NCI-H1436 (cell line): Measurements from ENCODE around the gene GFER.
"Not testable (repeated sequence)": the region's sequence is repeated elsewhere in the genome, so short reads cannot be mapped to it uniquely, and the experiment has no call there.

Experiments used
- DNase-seq: peaks from one replicate; lab custom pipeline; 2025; lab: John Stamatoyannopoulos, UW

GFER gene

DNA sequence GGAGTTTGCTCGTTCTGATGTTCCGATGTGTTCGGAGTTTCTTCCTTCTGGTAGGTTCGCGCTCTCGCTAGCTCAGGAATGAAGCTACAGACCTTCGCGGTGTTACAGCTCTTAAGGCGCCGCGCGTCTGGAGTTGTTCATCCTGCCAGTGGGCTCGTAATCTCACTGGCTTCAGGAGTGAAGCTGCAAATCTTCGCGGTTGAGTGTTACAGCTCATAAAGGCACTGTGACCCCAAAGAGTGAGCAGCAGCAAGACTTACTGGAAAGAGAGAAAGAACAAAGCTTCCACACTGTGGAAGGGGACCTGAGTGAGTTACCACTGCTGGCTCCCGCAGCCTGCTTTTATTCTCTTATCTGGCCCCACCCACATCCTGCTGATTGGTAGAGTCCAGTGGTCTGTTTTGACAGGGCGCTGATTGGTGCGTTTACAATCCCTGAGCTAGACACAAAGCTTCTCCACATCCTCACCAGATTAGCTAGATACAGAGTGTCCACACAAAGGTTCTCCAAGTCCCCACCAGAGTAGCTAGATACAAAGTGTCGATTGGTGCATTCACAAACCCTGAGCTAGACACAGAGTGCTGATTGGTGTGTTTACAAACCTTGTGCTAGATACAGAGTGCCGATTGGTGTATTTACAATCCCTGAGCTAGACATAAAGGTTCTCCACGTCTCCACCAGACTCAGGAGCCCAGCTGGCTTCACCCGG lies 26.4 kb upstream of the GFER start:
- DNase-seq, result not testable (repeated sequence)

GRCh38 chr16:1958143-1958491 lies 25.9 kb upstream of the GFER start:
- DNase-seq, result not testable (repeated sequence)

GRCh38 chr16:1958715-1959268 lies 25.2 kb upstream of the GFER start:
- DNase-seq, result no peak

DNA sequence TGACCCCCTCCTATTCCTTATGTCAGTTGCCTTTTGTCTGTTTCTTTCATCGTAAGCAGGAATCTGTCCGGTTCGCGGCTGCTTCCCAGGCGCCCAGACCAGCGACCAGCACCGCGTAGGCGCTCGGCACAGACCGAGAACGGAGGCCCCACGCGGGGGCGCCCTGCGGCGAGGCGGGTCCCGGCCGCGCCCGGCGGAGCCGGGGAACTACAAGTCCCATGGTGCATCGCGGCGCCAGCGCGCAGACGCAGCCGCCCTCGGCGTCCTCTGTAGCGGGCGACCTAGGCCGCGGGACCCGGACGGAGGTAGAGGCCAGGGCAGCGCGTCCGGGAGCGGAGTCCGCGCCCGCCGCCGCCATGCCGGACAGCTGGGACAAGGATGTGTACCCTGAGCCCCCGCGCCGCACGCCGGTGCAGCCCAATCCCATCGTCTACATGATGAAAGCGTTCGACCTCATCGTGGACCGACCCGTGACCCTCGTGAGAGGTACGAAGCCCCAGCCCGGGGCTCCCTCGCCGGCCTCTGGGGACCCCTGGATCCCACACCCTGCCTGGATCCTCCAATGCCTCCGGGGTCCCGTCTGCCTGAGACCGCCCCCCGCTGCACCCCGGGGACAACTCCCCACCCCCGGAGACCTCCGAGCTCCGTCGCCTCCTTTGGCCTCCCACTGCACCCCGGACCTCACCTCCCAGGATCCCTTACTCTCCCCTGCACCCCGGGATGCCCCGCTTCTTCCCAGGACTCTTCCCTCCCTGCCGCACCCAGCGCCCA lies 24.5 kb upstream of the GFER start, which contains the start of gene NDUFB10:
Gene NDUFB10 (plus strand): TSS at position 270 of the 771 bp plus-strand sequence. CDS start 87 bp downstream, at position 357.
- peak; percentile 82 for DNase-seq

DNA sequence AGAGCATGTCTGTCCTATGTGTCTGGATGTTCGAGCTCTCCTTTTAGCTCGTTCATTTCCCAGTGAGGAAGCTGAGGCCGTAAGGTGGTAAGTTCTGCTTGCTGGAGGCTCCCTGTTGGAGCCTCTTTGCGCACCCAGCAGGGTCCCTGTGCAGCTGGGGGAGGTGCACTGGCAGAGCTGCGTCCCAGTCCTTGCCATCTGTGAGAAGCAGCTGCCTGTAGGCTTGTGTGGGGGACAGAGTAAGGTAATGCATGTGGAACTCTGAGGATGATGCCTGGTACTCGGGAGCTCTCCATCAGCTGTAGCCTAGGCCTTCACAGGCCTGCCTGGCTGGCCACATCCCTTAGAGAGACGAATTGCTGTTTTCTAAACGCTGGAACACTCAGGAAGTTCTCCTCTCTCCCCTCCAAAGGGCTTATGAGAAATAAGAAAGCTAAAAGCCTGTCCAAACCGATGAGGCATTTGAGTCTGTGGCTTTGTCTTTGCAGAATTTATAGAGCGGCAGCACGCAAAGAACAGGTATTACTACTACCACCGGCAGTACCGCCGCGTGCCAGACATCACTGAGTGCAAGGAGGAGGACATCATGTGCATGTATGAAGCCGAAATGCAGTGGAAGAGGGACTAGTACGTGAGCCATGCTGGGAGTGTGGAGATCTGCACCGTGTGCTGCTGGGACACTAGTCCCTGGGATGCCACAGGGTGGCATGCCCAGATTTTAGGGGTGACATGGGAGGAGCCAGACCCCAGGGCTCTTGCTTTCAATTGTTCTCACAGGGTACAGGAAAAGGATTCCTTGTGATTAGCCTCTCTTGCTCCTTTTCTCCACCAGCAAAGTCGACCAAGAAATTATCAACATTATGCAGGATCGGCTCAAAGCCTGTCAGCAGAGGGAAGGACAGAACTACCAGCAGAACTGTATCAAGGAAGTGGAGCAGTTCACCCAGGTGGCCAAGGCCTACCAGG lies 23.0 kb upstream of the GFER start:
- no peak for DNase-seq

DNA sequence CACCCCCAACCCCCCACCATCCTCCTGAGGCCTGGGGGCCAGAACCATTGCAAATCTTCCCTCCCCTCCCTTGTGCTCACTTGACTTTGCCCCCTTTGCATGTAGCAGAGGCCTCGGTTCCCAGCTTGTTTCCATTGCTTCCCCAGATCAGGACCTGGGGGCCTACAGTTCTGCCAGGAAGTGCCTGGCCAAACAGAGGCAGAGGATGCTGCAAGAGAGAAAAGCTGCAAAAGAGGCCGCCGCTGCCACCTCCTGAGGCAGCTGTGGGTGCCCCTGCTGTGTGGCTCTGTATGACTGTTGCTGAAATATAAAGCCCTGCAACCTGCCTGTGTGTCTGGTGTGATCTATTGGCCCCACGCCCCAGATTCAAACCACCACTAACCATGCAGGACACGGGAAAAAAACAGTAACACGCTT lies 22.3 kb upstream of the GFER start:
- DNase-seq, result no peak

- not testable (repeated sequence) for DNase-seq
These were observed 21.5 kb upstream of the GFER start for GRCh38 chr16:1962161-1963153.

GRCh38 chr16:1963806-1964505 lies 20.0 kb upstream of the GFER start:
- no peak for DNase-seq

GRCh38 chr16:1964506-1965395 lies 19.2 kb upstream of the GFER start, which contains the start of gene RPS2:
TSS of gene RPS2 (minus strand) at chr16:1964826. CDS start at chr16:1964625, 201 bp downstream.
- peak; percentile 97 for DNase-seq

DNA sequence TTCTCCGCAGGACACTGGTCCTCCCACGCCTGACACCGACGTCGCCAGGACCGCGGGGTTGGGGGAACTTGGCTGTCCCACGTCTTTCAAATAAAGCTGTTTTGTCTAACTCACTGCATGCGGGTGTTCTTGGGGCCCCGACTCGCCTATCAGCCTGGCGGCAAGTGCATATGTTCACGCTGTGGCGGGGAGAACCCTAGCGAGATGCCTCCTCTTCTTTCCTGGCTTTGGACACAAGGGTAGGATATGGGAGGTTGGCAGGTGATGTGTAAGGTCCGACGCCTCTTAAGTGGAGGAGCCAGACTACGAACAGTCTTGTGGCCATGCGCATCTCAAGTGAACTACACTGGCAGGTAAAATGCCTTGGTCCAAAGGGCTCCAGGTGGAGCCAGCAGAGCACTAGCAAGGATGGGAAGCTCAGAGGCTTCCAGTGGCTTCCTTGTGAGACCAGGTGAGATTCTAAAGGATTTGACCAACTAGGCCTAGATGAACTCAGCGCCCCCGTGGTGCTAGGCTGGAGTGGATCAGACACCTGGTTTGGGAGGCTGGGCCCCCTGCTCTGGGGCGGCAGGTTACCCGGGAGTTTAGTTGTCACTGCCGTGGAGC lies 18.5 kb upstream of the GFER start:
- DNase-seq, result no peak

GRCh38 chr16:1966460-1966859 lies 17.5 kb upstream of the GFER start, which contains the start of gene RNF151:
TSS of gene RNF151 (plus strand) at chr16:1966856. CDS start at chr16:1966882, 26 bp downstream.
- no peak for DNase-seq

DNA sequence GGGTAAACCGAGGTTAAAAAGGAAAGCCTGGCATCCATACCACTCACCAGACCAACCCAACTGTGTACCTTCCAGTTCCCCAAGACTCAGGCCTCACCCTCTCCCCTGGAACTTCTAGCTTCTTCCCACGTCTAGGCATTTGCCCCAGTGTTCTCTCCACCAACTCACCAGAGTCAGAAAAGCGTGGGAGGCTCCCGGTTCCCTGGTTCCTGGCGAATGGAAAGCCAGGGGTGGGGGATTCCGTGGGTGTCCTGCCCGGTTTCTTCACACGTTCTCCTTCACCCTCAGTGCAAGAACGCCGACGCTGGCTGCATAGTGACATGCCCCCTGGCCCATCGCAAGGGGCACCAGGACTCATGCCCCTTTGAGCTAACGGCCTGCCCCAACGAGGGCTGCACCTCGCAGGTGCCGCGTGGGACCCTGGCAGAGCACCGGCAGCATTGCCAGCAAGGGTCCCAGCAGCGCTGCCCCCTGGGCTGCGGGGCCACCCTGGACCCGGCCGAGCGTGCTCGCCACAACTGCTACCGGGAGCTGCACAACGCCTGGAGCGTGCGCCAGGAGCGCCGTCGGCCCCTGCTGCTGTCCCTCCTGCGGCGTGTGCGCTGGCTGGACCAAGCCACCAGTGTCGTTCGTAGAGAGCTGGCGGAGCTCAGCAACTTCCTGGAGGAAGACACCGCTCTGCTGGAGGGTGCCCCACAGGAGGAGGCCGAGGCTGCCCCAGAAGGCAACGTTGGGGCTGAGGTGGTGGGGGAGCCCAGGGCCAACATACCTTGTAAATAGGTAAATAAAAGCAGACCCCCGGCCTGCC lies 15.6 kb upstream of the GFER start:
- DNase-seq, result no peak

DNA sequence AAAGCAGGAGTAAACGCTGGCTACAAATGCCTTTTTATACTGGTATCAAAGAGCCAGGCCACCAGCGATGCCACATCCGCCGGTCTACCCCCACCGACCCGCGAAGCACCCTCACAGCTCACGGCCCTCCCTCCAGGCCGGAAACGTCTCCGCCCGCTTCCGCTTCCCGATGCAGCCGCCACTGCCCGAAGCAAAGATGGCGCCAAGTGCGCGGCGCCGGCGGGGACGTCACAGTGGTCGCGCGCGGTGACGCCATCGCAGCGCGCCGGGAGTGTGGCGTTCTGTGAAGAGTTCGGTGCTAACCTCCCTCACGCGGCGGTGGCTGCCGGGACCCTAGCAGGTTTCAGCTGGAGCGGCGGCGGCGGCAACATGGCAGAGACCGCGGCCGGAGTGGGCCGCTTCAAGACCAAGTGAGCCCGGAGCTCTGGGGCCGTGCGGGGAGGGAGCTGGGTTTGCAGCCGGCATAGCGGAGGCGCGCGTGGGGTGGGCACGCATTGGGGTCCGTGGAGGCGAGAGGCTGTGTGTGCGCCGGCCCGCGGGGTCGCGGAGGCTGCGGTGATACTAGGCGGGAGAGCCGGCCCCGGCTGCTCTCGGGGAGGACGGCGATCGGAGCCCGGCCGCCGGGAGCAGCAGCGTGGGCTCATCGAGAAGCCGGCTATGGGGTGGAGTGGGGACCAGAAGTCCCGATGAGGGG lies 12.1 kb upstream of the GFER start, which contains the start of gene TBL3:
Gene TBL3 (plus strand): TSS at position 258 of the 694 bp plus-strand sequence. CDS start 112 bp downstream, at position 370.
- peak; percentile 86 for DNase-seq

GRCh38 chr16:1972490-1972877 lies 11.5 kb upstream of the GFER start:
- DNase-seq, result no peak

DNA sequence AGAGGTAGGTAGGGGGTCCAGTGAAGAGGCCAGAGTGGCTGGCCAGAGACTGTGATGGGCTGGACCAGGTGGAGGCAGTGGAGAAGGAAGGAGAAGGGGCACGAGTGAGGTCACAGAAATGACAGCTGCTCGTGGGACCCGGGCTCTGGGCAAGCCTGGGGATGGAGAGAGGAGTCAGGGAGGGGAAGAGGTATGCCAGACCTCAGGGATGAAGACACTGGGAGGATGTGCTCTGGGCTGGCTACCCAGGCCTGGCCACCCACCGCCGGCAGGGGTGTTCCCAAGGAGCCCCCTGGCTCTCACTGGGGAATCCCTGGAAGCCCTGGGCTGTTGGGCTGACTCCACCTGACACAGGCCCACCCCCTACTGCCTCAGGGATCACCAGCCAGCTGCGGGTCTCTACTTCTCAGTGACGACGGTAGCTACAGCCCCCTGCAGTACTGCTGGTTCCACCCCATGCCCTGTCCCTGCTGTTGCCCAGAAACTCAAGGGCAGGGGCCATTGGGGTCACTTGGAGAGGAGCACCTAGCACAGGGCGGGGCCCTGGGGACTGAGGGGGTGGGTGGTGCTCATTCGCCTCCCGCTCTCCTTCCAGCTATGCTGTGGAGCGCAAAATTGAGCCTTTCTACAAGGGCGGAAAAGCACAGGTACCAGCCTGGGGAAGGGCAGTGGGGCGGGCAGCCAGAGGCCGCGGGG lies 10.4 kb upstream of the GFER start:
- DNase-seq, result no peak
